Lower leg skin (tissue), 3 donors: Measurements from ENCODE around the gene SMOC1.

Experiments
- CTCF ChIP-seq, 3 donors: fragments of 450-650 bp; IDR thresholded peaks; one replicate each; pipeline ENCODE4 v1.5.1; 2016; ENCODE audit warnings: antibody characterized with exemption in 3 of 3, mild to moderate bottlenecking in 3 of 3, moderate library complexity in 2 of 3
- POLR2A ChIP-seq, 2 donors: fragments of 450-650 bp; IDR thresholded peaks; one replicate each; pipeline ENCODE4 v1.6.1; 2016 to 2017; ENCODE audit warnings: antibody characterized with exemption in 2 of 2, mild to moderate bottlenecking in 1 of 2, moderate library complexity in 1 of 2

DNA sequence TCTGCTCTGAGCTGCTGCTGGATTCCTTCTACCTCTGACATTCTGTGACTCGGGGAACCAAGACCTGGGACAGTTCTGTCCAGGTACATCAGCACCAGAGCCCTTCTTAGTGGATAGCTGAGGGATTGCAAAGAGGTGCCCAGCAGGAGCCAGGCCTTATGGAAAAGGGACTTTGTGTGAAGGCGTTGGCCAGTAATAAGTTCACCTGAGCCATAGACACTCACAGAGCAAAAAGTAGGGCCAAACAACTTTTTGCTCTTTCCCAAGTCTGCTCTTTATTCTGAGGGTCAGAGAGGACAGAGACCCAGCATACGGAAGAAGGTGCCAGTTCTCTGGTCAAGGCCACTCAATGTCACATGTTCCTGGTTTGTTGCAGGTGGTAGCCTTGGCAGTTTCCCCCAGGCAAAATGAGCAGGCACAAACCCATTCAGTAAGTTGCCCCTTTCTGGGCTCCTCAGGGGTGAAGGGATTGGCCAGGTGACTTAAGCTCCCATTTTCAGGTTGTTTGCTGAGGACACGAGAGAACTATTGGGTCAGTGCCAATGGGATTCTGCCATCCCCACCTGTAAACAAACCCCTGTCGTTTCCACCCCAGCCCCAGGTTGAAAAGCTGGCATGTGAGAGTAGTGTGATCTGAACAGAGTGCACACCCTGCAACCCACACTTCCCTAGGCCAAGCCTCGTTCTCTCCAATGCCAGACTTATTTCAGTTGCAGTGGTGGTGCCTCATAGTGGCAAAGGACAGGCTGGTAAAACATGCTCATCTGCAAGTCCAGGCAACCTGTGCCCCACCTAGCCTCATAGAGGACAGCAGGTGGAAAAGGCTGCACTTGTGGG is 150.3 kb downstream of the SMOC1 start:
- no peak for TF ChIP-seq CTCF (IDR thresholded peaks at IDR 0.05)
- no peak for TF ChIP-seq POLR2A (IDR thresholded peaks at IDR 0.05)
